HL-60 (cell line): ENCODE data around the gene INHA.

ENCODE experiments used
- DNase-seq, 2 experiments: peaks; one replicate each; pipeline ENCODE4 v3.0.0-alpha.2; 2010 to 2020; ENCODE audit warnings: low read depth in 1 of 2, low spot score in 1 of 2
- H3K27ac ChIP-seq: fragments of 250-450 bp; sonication (Bioruptor Pico); replicated peaks from 2 replicates; pipeline ENCODE4 v1.5.1; 2020; ENCODE audit warnings: mild to moderate bottlenecking, moderate library complexity
- H3K27me3 ChIP-seq: fragments of 250-450 bp; sonication (Bioruptor Pico); 2 replicates; pipeline ENCODE4 v1.5.1; 2021; ENCODE audit warnings: mild to moderate bottlenecking, moderate library complexity; ENCODE audit not compliant: insufficient read depth, poor library complexity, severe bottlenecking
- H3K4me3 ChIP-seq: replicated peaks from 2 replicates; pipeline ENCODE4 v1.5.1; 2011; ENCODE audit warnings: mild to moderate bottlenecking, control low read depth, low read length; ENCODE audit not compliant: insufficient read depth
- CTCF ChIP-seq: IDR thresholded peaks from one replicate; pipeline ENCODE4 v1.5.1; 2011; ENCODE audit warnings: low read length, control low read depth, inconsistent platforms; ENCODE audit not compliant: insufficient read depth
- GABPA ChIP-seq: IDR thresholded peaks from 2 replicates; pipeline ENCODE4 v1.6.1; 2012; ENCODE audit warnings: low read depth
- POLR2AphosphoS5 ChIP-seq: IDR thresholded peaks from 2 replicates; pipeline ENCODE4 v1.6.1; 2012; ENCODE audit warnings: low read depth
- SPI1 ChIP-seq: IDR thresholded peaks from 2 replicates; pipeline ENCODE4 v1.6.1; 2012; ENCODE audit warnings: low read depth, mild to moderate bottlenecking, borderline replicate concordance
- TF ChIP-seq, protein P1 (sequence below): IDR thresholded peaks from 2 replicates; pipeline ENCODE4 v1.6.1; 2012; ENCODE audit warnings: low read depth; ENCODE audit not compliant: insufficient replicate concordance

Gene INHA

GRCh38 chr2:219532378-219532649 is 39.8 kb upstream of the INHA start:
- Histone ChIP-seq H3K4me3 (no peak overlapping the region), H3K27me3 (peaks cover 44% of the 10 kb centered on the region), H3K27ac (no peak overlapping the region)
- TF ChIP-seq SPI1 (no peak), GABPA (no peak), POLR2AphosphoS5 (no peak), CTCF (no peak)
- TF ChIP-seq, protein P1, sequence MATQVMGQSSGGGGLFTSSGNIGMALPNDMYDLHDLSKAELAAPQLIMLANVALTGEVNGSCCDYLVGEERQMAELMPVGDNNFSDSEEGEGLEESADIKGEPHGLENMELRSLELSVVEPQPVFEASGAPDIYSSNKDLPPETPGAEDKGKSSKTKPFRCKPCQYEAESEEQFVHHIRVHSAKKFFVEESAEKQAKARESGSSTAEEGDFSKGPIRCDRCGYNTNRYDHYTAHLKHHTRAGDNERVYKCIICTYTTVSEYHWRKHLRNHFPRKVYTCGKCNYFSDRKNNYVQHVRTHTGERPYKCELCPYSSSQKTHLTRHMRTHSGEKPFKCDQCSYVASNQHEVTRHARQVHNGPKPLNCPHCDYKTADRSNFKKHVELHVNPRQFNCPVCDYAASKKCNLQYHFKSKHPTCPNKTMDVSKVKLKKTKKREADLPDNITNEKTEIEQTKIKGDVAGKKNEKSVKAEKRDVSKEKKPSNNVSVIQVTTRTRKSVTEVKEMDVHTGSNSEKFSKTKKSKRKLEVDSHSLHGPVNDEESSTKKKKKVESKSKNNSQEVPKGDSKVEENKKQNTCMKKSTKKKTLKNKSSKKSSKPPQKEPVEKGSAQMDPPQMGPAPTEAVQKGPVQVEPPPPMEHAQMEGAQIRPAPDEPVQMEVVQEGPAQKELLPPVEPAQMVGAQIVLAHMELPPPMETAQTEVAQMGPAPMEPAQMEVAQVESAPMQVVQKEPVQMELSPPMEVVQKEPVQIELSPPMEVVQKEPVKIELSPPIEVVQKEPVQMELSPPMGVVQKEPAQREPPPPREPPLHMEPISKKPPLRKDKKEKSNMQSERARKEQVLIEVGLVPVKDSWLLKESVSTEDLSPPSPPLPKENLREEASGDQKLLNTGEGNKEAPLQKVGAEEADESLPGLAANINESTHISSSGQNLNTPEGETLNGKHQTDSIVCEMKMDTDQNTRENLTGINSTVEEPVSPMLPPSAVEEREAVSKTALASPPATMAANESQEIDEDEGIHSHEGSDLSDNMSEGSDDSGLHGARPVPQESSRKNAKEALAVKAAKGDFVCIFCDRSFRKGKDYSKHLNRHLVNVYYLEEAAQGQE, result no peak
- no peak for DNase-seq

DNA sequence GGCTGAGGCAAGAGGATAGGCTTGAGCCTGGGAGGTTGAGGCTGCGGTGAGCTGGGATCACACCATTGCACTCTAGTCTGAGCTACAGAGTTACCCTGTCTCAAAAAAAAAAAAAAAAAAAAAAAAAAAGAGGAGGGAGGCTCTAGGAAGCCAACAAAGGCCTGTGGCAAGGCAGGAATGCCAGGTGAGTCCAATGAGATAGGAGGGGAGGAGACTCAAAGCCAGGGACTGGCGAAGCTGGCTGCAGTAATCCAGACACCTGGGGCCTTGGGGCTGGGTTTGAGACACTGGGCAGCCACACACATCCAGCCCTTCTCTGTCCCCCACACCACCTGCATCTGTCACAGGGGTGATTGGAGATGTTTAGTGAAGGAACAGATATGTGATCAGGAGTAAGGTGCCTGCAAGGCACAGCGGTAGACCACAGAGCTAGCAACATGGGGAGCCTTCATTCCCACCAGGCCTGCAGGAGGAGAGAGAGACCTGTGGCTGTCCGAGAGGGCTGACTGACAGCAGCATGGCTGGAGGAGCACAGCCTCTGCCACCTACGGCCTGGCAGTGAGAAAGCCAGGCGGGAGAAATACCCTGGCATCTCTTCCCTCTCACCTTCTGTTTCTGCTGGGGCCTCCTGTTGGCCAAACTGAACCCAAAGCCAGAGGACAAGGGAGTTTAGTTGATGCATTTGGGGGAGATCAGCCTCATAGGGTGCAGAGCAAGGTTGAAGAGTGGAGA is 38.0 kb upstream of the INHA start:
- no peak overlapping the region for H3K27ac ChIP-seq
- peaks cover 28% of the 10 kb centered on the region for H3K27me3 ChIP-seq
- DNase-seq, result no peak
- TF ChIP-seq, protein P1, result no peak
- no peak for TF ChIP-seq CTCF
- TF ChIP-seq GABPA, result no peak
- TF ChIP-seq SPI1, result no peak
- no peak for TF ChIP-seq POLR2AphosphoS5
- no peak overlapping the region for H3K4me3 ChIP-seq

- no peak overlapping the region for H3K27ac ChIP-seq
- TF ChIP-seq, protein P1, result no peak
- TF ChIP-seq POLR2AphosphoS5 (no peak), CTCF (no peak), GABPA (no peak), SPI1 (no peak)
- no peak for DNase-seq
- H3K4me3 ChIP-seq, result no peak overlapping the region
- H3K27me3 ChIP-seq, result peaks cover 15% of the 10 kb centered on the region
Observed at GRCh38 chr2:219536425-219536824, 35.7 kb upstream of the INHA start.
